IMR-90 (cell line): ENCODE results near the gene BYSL.

Experiments
- BHLHE40 ChIP-seq: fragments of 150-350 bp; IDR thresholded peaks from 2 replicates; pipeline ENCODE4 v1.6.1; 2016; ENCODE audit warnings: mild to moderate bottlenecking, low read depth, low read length
- CEBPB ChIP-seq: IDR thresholded peaks from 2 replicates; pipeline ENCODE4 v1.6.1; 2012; ENCODE audit warnings: low read depth, low read length, improper control_type of control experiment
- MAFK ChIP-seq: IDR thresholded peaks from 2 replicates; pipeline ENCODE4 v1.6.1; 2012; ENCODE audit warnings: low read depth, low read length, improper control_type of control experiment
- MXI1 ChIP-seq: IDR thresholded peaks from 2 replicates; pipeline ENCODE4 v1.6.1; 2012; ENCODE audit warnings: low read depth, mild to moderate bottlenecking, low read length, moderate library complexity, borderline replicate concordance
- NFE2L2 ChIP-seq: fragments of 150-350 bp; IDR thresholded peaks from 2 replicates; pipeline ENCODE4 v1.6.1; 2016; ENCODE audit warnings: low read depth, mild to moderate bottlenecking, low read length
- POLR2A ChIP-seq: IDR thresholded peaks from 2 replicates; pipeline ENCODE4 v1.6.1; 2012; ENCODE audit warnings: mild to moderate bottlenecking, low read depth, low read length
- RFX5 ChIP-seq: IDR thresholded peaks from 2 replicates; pipeline ENCODE4 v1.8.0; 2012; ENCODE audit warnings: low read depth, mild to moderate bottlenecking, low read length, moderate library complexity
- SMC3 ChIP-seq: fragments of 150-350 bp; IDR thresholded peaks from 2 replicates; pipeline ENCODE4 v1.6.1; 2016; ENCODE audit warnings: low read depth, mild to moderate bottlenecking, antibody characterized with exemption, low read length, moderate library complexity
- TF ChIP-seq, protein P1 (sequence below): conservative IDR thresholded peaks from 2 replicates; pipeline ENCODE4 v1.5.1; 2012; ENCODE audit warnings: mild to moderate bottlenecking, low read depth, low read length, improper control_type of control experiment
- TF ChIP-seq, protein P2 (sequence below): fragments of 150-350 bp; IDR thresholded peaks from 2 replicates; pipeline ENCODE4 v1.6.1; 2016; ENCODE audit warnings: low read depth, mild to moderate bottlenecking, low read length, moderate library complexity, borderline replicate concordance

DNA sequence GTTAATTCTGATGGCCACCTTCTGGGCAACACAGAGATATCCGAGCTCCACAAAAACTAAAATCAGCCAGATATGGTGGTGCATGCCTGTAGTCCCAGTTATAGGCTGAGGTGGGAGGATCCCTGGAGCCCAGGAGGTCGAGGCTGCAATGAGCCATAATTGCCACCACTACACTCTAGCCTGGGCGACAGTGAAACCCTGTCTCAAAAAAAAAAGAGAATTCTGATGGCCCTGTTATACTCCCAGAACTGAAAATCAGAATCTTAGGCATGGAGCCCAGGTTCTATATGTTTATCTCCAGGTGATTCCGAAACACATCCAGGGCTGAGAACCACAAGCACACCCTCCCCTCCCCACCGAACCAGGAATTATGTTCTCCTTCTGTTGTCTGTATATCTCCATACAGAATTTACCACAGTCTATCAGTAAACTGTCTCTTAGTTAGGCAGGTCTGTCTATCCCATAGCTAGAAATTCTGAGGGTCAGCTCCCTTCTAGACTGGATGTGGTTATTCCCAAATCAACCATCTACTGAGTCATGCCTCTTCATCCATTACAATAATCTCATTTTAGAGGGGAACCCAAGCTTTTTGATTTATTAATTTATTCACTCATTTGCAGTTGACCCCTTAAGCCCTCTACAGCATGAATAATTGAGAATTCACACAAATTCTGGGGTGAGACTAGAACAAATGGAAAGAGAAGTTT is 45.1 kb downstream of the BYSL start:
- TF ChIP-seq, protein P1, sequence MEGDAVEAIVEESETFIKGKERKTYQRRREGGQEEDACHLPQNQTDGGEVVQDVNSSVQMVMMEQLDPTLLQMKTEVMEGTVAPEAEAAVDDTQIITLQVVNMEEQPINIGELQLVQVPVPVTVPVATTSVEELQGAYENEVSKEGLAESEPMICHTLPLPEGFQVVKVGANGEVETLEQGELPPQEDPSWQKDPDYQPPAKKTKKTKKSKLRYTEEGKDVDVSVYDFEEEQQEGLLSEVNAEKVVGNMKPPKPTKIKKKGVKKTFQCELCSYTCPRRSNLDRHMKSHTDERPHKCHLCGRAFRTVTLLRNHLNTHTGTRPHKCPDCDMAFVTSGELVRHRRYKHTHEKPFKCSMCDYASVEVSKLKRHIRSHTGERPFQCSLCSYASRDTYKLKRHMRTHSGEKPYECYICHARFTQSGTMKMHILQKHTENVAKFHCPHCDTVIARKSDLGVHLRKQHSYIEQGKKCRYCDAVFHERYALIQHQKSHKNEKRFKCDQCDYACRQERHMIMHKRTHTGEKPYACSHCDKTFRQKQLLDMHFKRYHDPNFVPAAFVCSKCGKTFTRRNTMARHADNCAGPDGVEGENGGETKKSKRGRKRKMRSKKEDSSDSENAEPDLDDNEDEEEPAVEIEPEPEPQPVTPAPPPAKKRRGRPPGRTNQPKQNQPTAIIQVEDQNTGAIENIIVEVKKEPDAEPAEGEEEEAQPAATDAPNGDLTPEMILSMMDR, result no peak
- TF ChIP-seq POLR2A (no peak), MXI1 (no peak), CEBPB (no peak), MAFK (no peak), BHLHE40 (no peak), SMC3 (no peak), NFE2L2 (no peak), RFX5 (no peak)
- TF ChIP-seq, protein P2, sequence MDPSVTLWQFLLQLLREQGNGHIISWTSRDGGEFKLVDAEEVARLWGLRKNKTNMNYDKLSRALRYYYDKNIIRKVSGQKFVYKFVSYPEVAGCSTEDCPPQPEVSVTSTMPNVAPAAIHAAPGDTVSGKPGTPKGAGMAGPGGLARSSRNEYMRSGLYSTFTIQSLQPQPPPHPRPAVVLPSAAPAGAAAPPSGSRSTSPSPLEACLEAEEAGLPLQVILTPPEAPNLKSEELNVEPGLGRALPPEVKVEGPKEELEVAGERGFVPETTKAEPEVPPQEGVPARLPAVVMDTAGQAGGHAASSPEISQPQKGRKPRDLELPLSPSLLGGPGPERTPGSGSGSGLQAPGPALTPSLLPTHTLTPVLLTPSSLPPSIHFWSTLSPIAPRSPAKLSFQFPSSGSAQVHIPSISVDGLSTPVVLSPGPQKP, result no peak
